BLaER1 (cell line): ENCODE data around the gene KDM8.
"Not testable (repeated sequence)": the region's sequence is repeated elsewhere in the genome, so short reads cannot be mapped to it uniquely, and the experiment has no call there.

ENCODE experiments used
- H3K27ac ChIP-seq: shearing (Covaris generic); formaldehyde crosslinking; 2 replicates; pipeline ENCODE4 v1.8.1; 2022
- H3K27me3 ChIP-seq: shearing (Covaris generic); formaldehyde crosslinking; 2 replicates; pipeline ENCODE4 v1.8.1; 2022
- H3K36me3 ChIP-seq: shearing (Covaris generic); formaldehyde crosslinking; 2 replicates; pipeline ENCODE4 v1.8.1; 2022
- H3K4me1 ChIP-seq: shearing (Covaris generic); formaldehyde crosslinking; 2 replicates; pipeline ENCODE4 v1.8.1; 2022
- H3K4me2 ChIP-seq: shearing (Covaris generic); formaldehyde crosslinking; 2 replicates; pipeline ENCODE4 v1.8.1; 2022
- H3K4me3 ChIP-seq: shearing (Covaris generic); formaldehyde crosslinking; 2 replicates; pipeline ENCODE4 v1.8.1; 2022
- H3K9ac ChIP-seq: shearing (Covaris generic); formaldehyde crosslinking; 2 replicates; pipeline ENCODE4 v1.8.1; 2022
- H3K9me3 ChIP-seq: shearing (Covaris generic); formaldehyde crosslinking; 2 replicates; pipeline ENCODE4 v1.8.1; 2022
- H4K20me1 ChIP-seq: shearing (Covaris generic); formaldehyde crosslinking; 2 replicates; pipeline ENCODE4 v1.8.1; 2022
- Cebpa-rat ChIP-seq: shearing (Covaris generic); IDR thresholded peaks from 2 replicates; pipeline ENCODE4 v1.8.1; 2022

The KDM8 gene

GRCh38 chr16:27245276-27246172 lies 42.2 kb downstream of the KDM8 start:
- H3K27ac ChIP-seq: no peak overlapping the region
- H3K4me1 ChIP-seq: peaks cover 42% of the 10 kb centered on the region
- H3K27me3 ChIP-seq: no peaks in the 10 kb centered on the region
- no peak overlapping the region for H3K4me2 ChIP-seq
- no peak overlapping the region for H3K4me3 ChIP-seq
- H3K9me3 ChIP-seq: no peaks in the 10 kb centered on the region
- no peaks in the 10 kb centered on the region; the same call in 1 of the 2 replicates for H4K20me1 ChIP-seq
- no peak overlapping the region for H3K9ac ChIP-seq
- no peak for TF ChIP-seq Cebpa-rat
- H3K36me3 ChIP-seq: no peaks in the 10 kb centered on the region

DNA sequence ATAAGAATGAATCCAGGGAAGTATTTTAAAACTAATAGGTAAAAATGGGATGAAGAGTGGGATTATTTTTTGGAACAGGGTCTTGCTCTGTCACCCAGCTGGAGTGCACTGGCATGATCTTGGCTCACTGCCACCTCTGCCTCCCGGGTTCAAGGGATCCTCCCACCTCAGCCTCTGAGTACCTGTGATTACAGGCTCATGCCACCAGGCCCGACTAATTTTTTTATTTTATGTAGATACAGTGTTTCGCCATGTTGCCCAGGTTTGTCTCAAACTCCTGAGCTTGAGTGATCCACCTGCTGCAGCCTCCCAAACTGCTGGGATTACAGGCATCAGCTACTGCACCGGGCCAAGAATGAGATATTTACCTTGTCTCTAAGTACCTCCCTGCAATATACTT lies 43.1 kb downstream of the KDM8 start:
- no peak overlapping the region for H3K27ac ChIP-seq
- H3K27me3 ChIP-seq: no peaks in the 10 kb centered on the region
- no peaks in the 10 kb centered on the region for H3K9me3 ChIP-seq
- no peak for TF ChIP-seq Cebpa-rat
- no peak overlapping the region for H3K4me3 ChIP-seq
- peaks cover 36% of the 10 kb centered on the region for H3K4me1 ChIP-seq
- no peak overlapping the region for H3K9ac ChIP-seq
- no peaks in the 10 kb centered on the region for H3K36me3 ChIP-seq
- no peak overlapping the region for H3K4me2 ChIP-seq
- H4K20me1 ChIP-seq: no peaks in the 10 kb centered on the region; the same call in 1 of the 2 replicates

DNA sequence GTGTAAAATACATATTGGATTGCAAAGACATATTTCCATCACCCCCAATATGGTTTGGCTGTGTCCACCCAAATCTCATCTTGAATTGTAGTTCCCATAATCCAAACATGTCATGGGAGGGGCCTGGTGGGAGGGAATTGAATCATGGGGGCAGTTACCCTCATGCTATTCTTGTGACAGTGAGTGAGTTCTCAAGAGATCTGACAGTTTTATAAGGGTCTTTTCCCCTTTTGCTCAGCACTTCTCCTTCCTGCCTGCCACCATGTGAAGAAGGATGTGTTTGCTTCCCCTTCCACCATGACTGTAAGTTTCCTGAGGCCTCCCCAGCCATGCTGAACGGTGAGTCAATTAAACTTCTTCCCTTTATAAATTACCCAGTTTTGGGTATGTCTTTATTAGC lies 43.8 kb downstream of the KDM8 start:
- not testable (repeated sequence) for H3K4me3 ChIP-seq, H3K27me3 ChIP-seq, H3K9ac ChIP-seq, H3K27ac ChIP-seq, H3K9me3 ChIP-seq, H4K20me1 ChIP-seq, H3K36me3 ChIP-seq
- peaks cover 35% of the 10 kb centered on the region for H3K4me1 ChIP-seq
- peak overlapping the region; percentile 9; the same call in 1 of the 2 replicates for H3K4me2 ChIP-seq

- H3K9ac ChIP-seq: no peak overlapping the region
Observed at GRCh38 chr16:27248036-27248435, 44.7 kb downstream of the KDM8 start.

DNA sequence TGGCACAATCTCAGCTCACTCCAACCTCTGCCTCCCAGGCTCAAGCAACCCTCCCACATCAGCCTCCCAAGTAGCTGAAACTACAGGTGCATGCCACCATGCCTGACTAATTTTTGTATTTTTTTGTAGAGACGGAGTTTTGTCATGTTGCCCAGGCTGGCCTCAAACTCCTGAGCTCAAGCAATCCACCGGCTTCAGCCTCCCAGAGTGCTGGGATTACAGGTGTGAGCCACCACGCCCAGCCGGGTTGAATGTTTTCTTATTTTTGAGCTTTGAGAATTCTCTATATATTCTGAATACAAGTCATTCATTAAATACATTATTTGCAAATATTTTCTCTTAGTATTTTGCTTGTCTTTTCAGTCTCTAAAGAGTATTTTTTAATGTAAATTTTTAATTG lies 45.6 kb downstream of the KDM8 start:
- H3K27ac ChIP-seq, H3K9me3 ChIP-seq, H3K4me2 ChIP-seq, H4K20me1 ChIP-seq, H3K27me3 ChIP-seq, H3K9ac ChIP-seq, H3K36me3 ChIP-seq, H3K4me3 ChIP-seq: not testable (repeated sequence)
- H3K4me1 ChIP-seq: peaks cover 24% of the 10 kb centered on the region

More at GRCh38 chr16:27248036-27248435, 44.7 kb downstream of the KDM8 start:
- Histone ChIP-seq H3K27me3 (no peaks in the 10 kb centered on the region), H3K4me3 (no peak overlapping the region), H3K27ac (no peak overlapping the region), H4K20me1 (no peaks in the 10 kb centered on the region; the same call in 1 of the 2 replicates), H3K4me1 (peaks cover 31% of the 10 kb centered on the region), H3K4me2 (no peak overlapping the region), H3K9me3 (no peaks in the 10 kb centered on the region), H3K36me3 (no peaks in the 10 kb centered on the region; the same call in 1 of the 2 replicates)
- no peak for TF ChIP-seq Cebpa-rat

GRCh38 chr16:27251541-27252205 lies 48.3 kb downstream of the KDM8 start:
- H3K4me2 ChIP-seq: no peak overlapping the region
- no peaks in the 10 kb centered on the region for H3K27me3 ChIP-seq
- H3K4me3 ChIP-seq: no peak overlapping the region
- H4K20me1 ChIP-seq: no peaks in the 10 kb centered on the region
- H3K4me1 ChIP-seq: peaks cover 13% of the 10 kb centered on the region
- peaks cover 17% of the 10 kb centered on the region for H3K36me3 ChIP-seq
- H3K27ac ChIP-seq: no peak overlapping the region
- TF ChIP-seq Cebpa-rat: no peak
- H3K9me3 ChIP-seq: no peaks in the 10 kb centered on the region
- no peak overlapping the region for H3K9ac ChIP-seq

GRCh38 chr16:27252206-27252585 lies 48.9 kb downstream of the KDM8 start:
- H3K9ac ChIP-seq: no peak overlapping the region
- H3K36me3 ChIP-seq: peaks cover 22% of the 10 kb centered on the region
- no peak for TF ChIP-seq Cebpa-rat
- H3K4me1 ChIP-seq: peaks cover 7% of the 10 kb centered on the region
- no peaks in the 10 kb centered on the region for H3K9me3 ChIP-seq
- H3K4me3 ChIP-seq: no peak overlapping the region
- no peaks in the 10 kb centered on the region for H3K27me3 ChIP-seq
- no peaks in the 10 kb centered on the region for H4K20me1 ChIP-seq
- no peak overlapping the region for H3K4me2 ChIP-seq
- no peak overlapping the region for H3K27ac ChIP-seq

- H3K9ac ChIP-seq: no peak overlapping the region
- H3K4me2 ChIP-seq: no peak overlapping the region
- H3K27ac ChIP-seq: no peak overlapping the region
- no peaks in the 10 kb centered on the region for H3K9me3 ChIP-seq
- H3K36me3 ChIP-seq: peaks cover 24% of the 10 kb centered on the region
- peaks cover 6% of the 10 kb centered on the region; the same call in 1 of the 2 replicates for H3K4me1 ChIP-seq
- TF ChIP-seq Cebpa-rat: no peak
- H4K20me1 ChIP-seq: no peaks in the 10 kb centered on the region
- no peak overlapping the region for H3K4me3 ChIP-seq
- H3K27me3 ChIP-seq: no peaks in the 10 kb centered on the region
Observed at GRCh38 chr16:27253526-27253930, 50.2 kb downstream of the KDM8 start.

GRCh38 chr16:27254262-27254811 lies 51.0 kb downstream of the KDM8 start:
- Histone ChIP-seq H3K9me3 (no peaks in the 10 kb centered on the region), H3K9ac (no peak overlapping the region), H3K4me2 (no peak overlapping the region), H3K4me3 (no peak overlapping the region), H3K27me3 (no peaks in the 10 kb centered on the region), H3K4me1 (peaks cover 6% of the 10 kb centered on the region; the same call in 1 of the 2 replicates), H4K20me1 (no peaks in the 10 kb centered on the region), H3K27ac (no peak overlapping the region), H3K36me3 (peaks cover 24% of the 10 kb centered on the region)
- no peak for TF ChIP-seq Cebpa-rat

DNA sequence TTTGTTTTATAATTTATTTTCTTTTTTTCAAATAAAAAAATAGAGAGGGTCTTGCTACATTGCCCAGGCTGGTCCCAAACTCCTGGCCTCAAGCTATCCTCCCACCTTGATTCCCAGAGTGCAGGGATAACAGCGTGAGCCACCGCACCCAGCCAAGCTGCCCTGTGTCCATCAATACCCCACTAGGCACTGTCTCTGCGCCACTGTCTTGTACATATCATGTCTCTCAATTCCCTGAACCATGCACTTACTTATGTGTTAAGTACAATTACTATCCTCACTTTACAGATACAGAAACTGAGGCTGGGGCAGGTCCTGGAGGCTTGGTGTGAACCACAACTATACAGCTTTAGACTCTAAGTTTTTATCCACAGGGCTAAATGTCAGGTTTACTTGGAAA lies 53.5 kb downstream of the KDM8 start:
- H3K4me3 ChIP-seq: no peak overlapping the region
- peaks cover 24% of the 10 kb centered on the region for H3K36me3 ChIP-seq
- TF ChIP-seq Cebpa-rat: no peak
- H3K9me3 ChIP-seq: no peaks in the 10 kb centered on the region
- H3K4me2 ChIP-seq: no peak overlapping the region
- H3K27ac ChIP-seq: no peak overlapping the region
- H3K4me1 ChIP-seq: peaks cover 6% of the 10 kb centered on the region; the same call in 1 of the 2 replicates
- no peaks in the 10 kb centered on the region for H4K20me1 ChIP-seq
- H3K27me3 ChIP-seq: no peaks in the 10 kb centered on the region
- H3K9ac ChIP-seq: no peak overlapping the region
